Measurements from ENCODE around the gene ARSI.

The ARSI gene

GRCh38 chr5:150286820-150287219 lies 15.9 kb downstream of the ARSI start:
- no peak overlapping the region for H3K4me3 ChIP-seq (ENCODE audit: low read depth, low read length)
- peak; percentile 24; the same call in 1 of the 2 replicates for TF ChIP-seq CTCF (IDR thresholded peaks at IDR 0.05; ENCODE audit: low read depth, low read length)

GRCh38 chr5:150285114-150285513 lies 17.6 kb downstream of the ARSI start:
- TF ChIP-seq CTCF (IDR thresholded peaks at IDR 0.05; ENCODE audit: low read depth, low read length), result no peak
- H3K4me3 ChIP-seq (ENCODE audit: low read depth, low read length), result no peak overlapping the region

GRCh38 chr5:150284311-150284710 lies 18.4 kb downstream of the ARSI start:
- TF ChIP-seq CTCF (IDR thresholded peaks at IDR 0.05; ENCODE audit: low read depth, low read length), result no peak
- H3K4me3 ChIP-seq (ENCODE audit: low read depth, low read length), result no peak overlapping the region

- TF ChIP-seq CTCF (IDR thresholded peaks at IDR 0.05; ENCODE audit: low read depth, low read length), result no peak
- H3K4me3 ChIP-seq (ENCODE audit: low read depth, low read length), result no peak overlapping the region
Observed at GRCh38 chr5:150283904-150284303, 18.8 kb downstream of the ARSI start.

- no peak for TF ChIP-seq CTCF (IDR thresholded peaks at IDR 0.05; ENCODE audit: low read depth, low read length)
- H3K4me3 ChIP-seq (ENCODE audit: low read depth, low read length), result no peak overlapping the region
Observed at GRCh38 chr5:150281987-150282386, 20.7 kb downstream of the ARSI start.

GRCh38 chr5:150279330-150280020 lies 23.2 kb downstream of the ARSI start:
- H3K4me3 ChIP-seq (ENCODE audit: low read depth, low read length), result no peak overlapping the region
- TF ChIP-seq CTCF (IDR thresholded peaks at IDR 0.05; ENCODE audit: low read depth, low read length), result no peak

GRCh38 chr5:150278916-150279315 lies 23.8 kb downstream of the ARSI start:
- no peak for TF ChIP-seq CTCF (IDR thresholded peaks at IDR 0.05; ENCODE audit: low read depth, low read length)
- no peak overlapping the region for H3K4me3 ChIP-seq (ENCODE audit: low read depth, low read length)

Measured in WI38 (cell line).